T1000 (cell line): Measurements from ENCODE around the gene PIK3C3.
"Not testable (repeated sequence)": the region's sequence is repeated elsewhere in the genome, so short reads cannot be mapped to it uniquely, and the experiment has no call there.

Source experiments
- DNase-seq: peaks from one replicate; lab custom pipeline; 2025; ENCODE audit warnings: mixed read lengths; lab: John Stamatoyannopoulos, UW

The PIK3C3 gene

GRCh38 chr18:41965634-41966255 lies 10.7 kb downstream of the PIK3C3 start:
- no peak for DNase-seq

DNA sequence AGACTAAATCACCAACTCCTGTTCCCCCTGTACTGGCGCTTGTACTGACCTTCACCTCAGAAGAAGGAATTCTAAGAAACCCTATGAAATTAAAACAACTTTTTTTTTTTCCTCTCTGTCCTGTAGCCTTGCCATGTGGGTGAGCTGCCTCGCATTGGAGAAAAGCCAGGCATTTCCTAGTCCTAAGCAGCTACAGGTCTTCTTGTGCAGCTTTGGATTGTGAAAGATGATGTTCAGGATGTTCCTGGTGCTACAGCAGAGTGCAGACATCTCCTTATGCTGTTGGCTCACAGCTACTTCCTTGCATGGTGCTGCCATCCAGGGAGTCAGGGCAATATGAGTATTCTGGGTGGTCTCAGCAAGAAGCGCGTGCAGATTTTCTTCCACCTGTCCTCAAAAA lies 11.9 kb downstream of the PIK3C3 start:
- DNase-seq, result no peak

DNA sequence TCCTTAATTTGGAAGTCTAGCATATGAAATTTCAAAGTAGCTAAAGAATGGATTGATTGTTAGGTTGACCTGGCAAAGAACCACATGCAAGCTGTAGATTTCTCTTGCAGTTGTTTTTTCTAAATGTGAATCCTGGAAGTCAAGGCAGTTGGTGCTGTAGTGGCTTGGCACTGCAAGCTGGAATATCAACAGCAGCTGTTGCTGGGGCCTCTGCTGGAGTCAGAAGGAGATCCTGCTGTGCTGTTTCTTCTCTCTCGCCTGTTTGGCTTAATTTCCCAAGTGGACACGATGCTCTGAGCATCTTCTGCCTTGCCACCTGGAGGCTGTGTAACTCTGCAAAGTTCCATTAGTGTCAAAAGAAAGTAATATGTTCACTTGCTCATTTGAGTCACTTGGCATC lies 12.6 kb downstream of the PIK3C3 start:
- DNase-seq, result no peak

GRCh38 chr18:41969881-41970280 lies 14.8 kb downstream of the PIK3C3 start:
- no peak for DNase-seq

DNA sequence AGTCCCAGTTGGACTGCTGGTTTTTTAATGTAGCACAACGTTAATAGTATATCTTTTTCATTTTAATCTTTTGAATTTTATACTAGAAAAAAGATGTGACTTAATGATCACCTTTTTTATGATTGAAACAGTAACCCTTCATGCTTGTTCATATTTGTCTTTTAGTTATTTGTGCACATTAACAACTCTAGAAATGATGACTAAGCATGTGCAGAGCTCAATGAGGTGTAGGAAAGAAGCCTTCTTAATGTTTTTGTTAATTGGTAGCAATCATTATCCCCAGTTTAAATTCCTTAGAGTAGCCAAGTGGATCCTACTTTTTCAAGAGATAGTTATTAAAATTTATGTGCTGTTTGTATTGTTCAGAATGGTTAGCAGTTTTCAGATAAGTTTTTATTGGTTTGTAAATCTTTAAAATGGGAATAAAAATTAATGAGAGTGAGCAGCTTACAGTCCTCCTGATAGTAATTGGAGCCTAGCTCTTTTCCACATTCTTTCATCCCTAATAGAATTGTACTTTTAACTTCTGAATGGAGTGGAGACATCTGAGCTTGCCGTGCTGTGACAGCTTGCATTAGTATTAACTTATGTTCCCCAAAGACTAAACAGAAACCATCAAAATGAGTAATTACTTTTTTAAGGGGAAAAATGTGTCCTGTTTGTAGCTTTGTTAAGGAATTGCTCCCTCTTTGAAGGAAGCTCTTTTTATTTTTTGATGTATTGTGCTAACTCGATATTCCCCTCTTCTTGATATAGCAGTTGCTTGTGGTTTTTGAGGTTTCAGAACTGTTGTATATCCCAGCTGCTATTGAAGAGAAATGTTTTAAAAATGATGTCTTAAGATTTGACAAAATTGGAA lies 17.3 kb downstream of the PIK3C3 start:
- DNase-seq, result no peak

DNA sequence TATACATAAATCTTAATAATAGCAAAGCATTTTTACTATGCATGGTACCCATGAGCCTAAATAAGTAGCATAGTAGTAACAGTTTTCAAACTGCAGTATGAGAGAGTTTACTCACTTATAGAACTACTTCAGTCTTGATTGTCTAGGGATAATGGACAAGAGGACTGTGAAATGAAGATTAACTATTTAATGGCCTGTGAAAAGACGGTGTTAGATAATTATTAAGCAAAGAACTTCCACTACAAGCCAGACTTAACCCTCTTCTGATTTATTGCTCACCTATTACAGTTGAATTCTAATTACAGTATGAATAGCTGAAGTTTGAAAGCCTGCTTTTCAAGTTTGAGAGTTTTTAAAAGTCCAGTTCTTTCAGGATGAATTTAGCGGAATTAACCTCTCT lies 18.9 kb downstream of the PIK3C3 start:
- no peak for DNase-seq

GRCh38 chr18:41974796-41975201 lies 19.8 kb downstream of the PIK3C3 start:
- DNase-seq, result no peak

GRCh38 chr18:41975284-41975683 lies 20.2 kb downstream of the PIK3C3 start:
- no peak for DNase-seq

GRCh38 chr18:41977233-41977632 lies 22.2 kb downstream of the PIK3C3 start:
- no peak for DNase-seq

- DNase-seq, result no peak
Observed at GRCh38 chr18:41982942-41983660, 28.1 kb downstream of the PIK3C3 start.

DNA sequence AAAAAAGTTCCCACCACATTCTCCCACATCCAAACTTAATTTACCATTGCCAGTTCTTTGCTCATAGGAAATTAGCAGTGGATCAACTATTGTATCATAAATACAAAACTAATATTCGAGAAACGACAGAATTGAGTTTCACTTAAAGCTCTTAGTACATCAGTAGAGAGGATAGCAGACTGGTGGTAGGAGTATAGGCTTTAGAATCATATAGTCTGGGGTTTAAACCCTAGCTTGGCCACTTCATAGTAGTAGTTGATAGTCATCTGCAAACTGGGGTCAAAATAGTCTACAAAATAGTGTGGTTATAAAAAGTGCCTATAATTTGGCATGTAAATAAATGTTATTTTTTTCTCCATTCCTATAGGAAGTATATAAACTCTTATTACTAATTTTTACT lies 30.9 kb downstream of the PIK3C3 start:
- no peak for DNase-seq

DNA sequence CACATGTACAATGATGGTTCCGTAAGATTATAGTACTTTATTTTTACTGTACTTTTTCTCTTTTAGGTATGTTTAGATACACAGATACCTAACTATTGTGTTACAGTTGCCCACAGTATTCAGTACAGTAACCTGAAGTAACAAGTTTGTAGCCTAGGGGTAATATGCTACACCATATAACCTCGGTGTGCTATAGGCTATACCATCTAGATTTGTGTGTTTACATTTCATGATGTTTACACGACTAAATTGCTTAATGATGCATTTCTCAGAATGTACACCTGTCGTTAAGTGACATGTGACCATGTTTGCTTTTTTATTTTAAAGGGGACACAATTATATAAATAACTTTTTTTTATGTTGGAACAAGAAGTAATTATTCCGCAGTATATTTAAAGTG lies 34.5 kb downstream of the PIK3C3 start:
- no peak for DNase-seq

- no peak for DNase-seq
Observed at GRCh38 chr18:41992066-41992465, 37.0 kb downstream of the PIK3C3 start.

GRCh38 chr18:41992703-41993102 lies 37.7 kb downstream of the PIK3C3 start:
- DNase-seq, result no peak

DNA sequence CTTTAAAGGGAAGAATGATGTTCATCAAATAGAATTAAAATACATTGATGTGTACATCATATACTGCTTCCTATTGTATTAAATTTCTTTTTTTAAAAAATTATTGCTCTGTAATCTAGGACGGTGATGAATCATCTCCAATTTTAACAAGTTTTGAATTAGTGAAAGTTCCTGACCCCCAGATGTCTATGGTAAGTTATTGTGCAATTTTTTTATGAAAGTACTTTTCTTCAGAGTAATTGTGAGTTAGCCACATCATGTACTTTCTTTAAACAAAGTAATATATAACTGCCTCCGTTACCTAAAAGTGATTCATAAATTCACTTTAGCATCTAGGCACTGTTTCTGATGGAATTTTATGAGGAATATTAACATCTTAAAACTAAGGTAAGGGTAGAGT lies 38.1 kb downstream of the PIK3C3 start:
- no peak for DNase-seq

DNA sequence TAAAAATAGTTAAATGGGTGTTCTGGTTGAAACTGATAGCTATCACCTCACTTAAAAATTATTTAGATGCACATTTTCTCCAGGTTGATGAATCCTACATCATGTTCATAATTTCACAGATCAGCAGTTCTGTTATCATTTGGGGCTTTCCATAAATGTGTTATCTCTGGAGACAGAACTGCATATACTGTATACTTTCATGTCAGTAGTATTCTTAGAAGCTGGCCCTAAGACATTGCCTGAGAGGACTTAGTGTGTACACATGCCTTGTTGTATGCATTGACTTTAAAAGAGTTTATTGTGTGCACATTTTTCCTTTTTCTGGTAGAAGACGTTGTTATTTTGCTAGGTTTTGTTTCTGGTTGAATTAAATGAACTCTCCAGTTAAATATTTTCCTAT lies 41.0 kb downstream of the PIK3C3 start:
- DNase-seq, result no peak

DNA sequence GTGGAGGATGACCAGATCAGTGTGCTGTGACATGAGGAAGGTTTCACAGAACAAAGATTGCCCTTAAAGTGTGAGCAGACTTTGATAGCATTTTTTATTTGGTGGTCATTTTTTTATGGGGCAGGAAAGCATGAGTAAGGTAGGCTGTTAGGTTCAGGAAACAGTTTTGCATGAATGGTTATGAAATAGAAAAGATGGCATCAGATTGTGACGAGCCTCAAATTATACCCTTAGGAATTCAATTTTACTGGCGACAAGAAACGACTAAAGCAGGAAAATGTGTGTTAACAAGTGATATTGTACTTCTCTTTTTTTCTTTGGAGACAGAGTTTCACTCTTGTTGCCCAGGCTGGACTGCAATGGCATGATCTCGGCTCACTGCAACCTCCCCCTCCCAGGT lies 44.7 kb downstream of the PIK3C3 start:
- no peak for DNase-seq

DNA sequence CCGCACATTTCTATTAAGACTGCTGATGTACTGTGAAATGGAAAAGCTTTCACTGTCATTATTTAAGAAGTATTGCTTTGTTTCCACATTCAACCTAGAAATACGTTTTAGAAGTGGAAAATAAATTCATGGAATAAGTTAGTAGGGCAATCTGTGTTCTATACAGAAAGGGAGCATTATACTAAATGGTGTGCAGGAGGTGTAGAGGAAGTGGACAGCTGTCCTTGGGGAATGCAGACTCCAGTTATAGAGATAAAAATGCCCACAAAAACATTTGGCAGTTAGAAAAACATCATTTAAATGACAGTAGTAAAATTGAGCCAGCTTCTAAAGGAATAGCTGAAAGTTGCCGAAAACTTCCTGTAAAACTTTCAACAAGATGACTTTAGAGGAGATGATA lies 46.8 kb downstream of the PIK3C3 start:
- DNase-seq, result no peak

DNA sequence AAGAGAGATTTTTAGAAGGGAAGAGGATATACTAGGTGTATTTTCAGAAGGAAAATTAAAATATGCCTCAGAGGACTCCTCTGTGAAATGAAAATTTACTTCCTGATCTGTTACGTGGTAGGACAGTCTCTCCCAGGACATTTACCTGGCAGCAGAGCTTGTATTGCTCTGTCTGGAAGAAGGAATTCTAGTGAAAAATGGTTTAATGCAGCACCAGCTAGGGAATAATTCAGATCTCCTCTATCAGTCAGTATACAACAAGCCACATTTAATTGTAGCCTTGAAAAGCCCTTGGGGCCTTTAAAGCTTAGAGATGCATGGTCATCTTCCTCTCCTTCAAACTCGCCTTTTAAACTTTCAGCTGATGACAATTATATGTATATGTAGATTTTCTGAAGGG lies 49.6 kb downstream of the PIK3C3 start:
- DNase-seq, result no peak

GRCh38 chr18:42005782-42006181 lies 50.7 kb downstream of the PIK3C3 start:
- DNase-seq, result no peak

GRCh38 chr18:42009457-42009856 lies 54.4 kb downstream of the PIK3C3 start:
- DNase-seq, result not testable (repeated sequence)

- DNase-seq, result no peak
Observed at GRCh38 chr18:42011053-42011452, 56.0 kb downstream of the PIK3C3 start.

DNA sequence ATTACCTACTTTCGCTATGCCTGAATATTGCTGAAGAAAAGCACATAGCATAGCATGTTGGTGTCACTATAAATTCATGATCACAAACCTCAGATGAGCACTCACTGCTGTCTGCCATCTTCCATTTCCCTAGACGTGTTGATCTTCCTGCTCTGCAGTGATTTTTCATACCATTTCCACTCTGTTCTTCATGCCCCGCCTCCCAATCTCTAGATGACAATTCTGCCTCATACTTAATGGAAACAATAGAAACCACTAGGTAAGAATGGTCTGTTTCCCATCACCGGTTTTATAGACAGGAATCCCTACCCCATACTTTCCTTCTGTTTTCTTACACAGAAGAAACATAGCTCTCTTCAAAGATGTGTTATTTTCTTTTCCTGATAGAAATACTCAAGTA lies 63.8 kb downstream of the PIK3C3 start:
- no peak for DNase-seq
